NOMO-1 treated with DMSO at 0.1 percent for 48 hours (cell line): ENCODE measurements around the gene EI24.
A peak's percentile ranks its signal among the peaks of the same experiment; 100 is the strongest.

ENCODE experiments used
- DNase-seq: peaks from one replicate; lab custom pipeline; 2025; ENCODE audit not compliant: unreplicated experiment; lab: John Stamatoyannopoulos, UW

The EI24 gene

DNA sequence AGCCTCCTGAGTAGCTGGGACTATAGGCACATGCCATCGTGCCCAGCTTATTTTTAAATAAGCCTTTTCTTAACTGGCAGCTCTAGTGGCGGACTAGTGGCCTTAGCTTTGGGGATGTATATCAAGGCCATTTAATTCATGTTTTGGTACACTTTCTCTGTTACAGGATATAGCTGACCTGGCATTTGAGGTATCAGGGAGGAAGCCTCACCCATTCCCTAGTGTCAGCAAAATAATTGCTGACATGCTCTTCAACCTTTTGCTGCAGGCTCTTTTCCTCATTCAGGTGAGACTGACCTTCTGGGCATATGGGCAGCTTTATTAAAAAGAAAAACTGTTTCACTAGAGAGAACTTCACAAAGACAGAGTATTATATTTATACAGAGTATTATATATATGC, 9.5 kb downstream of the EI24 start:
- DNase-seq, result no peak

DNA sequence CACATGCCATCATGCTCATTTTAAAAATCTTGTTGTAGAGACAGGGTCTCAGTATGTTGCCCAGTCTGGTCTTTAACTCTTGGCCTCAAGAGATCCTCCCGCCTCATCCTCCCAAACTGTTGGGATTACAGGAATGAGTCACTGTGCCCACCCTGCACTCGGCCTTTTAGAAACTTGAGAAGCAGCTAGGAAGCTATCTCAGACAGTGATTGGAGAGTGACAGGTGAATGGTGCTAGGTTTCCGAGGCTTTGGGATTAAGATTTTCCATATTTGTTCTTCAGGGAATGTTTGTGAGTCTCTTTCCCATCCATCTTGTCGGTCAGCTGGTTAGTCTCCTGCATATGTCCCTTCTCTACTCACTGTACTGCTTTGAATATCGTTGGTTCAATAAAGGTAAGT, 10.5 kb downstream of the EI24 start:
- DNase-seq, result no peak

DNA sequence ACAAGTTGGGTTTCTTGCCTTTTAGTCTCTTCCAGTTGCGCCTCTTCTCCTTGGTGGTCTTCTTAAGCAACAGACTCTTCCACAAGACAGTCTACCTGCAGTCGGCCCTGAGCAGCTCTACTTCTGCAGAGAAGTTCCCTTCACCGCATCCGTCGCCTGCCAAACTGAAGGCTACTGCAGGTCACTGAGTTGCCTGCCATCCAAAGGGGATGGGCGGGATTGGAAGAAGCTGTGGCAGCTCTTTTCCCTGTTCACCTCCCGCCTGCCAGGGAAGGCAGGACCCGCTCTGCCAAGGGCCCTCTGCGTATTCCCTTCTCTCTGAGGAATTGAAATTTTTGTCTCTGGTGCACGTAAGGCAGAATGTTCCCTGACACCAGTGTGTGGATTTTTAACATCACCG, 14.2 kb downstream of the EI24 start:
- no peak for DNase-seq

DNA sequence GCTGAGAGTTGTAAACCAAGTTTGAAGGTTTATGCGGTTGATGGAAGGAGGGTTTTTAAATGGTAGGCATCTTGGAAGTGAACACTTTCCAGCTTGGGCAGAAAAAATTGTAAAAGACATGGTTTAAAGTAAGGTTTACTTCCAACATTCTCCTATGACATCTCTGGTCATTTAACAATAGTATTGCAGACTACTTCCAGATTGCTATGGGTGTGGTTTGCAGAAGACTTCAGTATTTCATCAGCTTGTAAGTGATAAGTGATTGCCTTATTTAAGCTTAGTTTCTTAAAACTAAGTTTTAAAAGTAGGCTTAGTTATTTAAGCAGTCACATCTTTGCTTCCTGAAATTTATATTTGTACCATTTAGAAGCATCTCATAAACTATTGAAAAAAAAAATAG, 16.2 kb downstream of the EI24 start:
- no peak for DNase-seq

DNA sequence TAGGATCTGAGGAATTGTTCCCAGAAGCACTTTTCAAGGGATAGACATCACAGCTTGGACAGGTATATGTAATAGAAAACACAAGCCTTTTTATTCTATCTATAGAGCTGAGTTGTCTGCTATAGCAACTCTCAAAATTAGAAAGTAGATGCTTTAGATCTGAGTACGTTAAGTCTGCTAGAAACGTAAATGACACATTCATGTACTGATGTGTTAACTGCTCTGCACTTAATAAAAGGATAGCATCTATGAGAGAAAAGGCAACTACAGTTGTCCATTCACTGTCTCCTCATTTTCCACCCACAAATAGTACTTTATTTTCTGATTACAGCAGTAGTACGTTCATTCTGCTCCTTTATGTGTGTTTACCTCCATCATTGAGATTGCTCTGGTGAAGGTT, 17.3 kb downstream of the EI24 start:
- DNase-seq, result no peak

DNA sequence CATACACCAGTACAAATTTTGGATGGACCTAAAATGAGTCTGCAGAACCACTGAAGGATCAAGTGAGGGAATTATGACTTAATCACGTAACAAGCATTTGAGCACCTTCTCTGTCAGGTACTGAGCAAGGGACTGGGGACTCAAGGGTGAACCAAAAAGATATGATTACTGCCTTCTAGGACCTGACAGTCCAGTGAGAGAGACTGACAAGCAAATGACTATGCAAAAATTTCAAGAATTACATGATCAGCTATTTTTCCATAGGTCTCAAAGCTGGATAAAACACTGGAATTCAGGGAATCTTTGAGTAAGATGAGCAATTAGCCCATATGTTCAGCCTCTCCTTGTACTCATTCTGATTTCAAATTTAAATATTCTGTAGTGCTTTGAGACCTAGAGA, 18.2 kb downstream of the EI24 start:
- DNase-seq, result no peak

DNA sequence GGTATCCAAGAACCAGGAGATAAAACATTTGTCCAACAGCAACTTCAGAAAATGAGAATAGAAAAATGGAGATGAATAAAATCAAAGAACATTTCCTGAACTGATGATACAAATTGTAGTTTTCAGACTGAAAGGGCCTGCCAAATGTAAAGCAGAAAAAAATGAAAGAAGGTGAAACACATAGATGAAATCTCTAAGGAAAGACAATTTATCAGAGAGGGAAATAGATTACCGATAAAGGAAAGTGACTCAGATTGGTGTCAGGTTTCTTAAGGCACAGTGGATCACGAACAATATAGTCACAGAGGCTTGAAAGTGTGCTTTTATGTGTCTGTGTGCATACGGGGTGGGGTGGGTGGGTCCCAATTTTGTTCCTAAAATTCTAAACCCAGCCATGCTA, 19.2 kb downstream of the EI24 start:
- DNase-seq, result no peak

DNA sequence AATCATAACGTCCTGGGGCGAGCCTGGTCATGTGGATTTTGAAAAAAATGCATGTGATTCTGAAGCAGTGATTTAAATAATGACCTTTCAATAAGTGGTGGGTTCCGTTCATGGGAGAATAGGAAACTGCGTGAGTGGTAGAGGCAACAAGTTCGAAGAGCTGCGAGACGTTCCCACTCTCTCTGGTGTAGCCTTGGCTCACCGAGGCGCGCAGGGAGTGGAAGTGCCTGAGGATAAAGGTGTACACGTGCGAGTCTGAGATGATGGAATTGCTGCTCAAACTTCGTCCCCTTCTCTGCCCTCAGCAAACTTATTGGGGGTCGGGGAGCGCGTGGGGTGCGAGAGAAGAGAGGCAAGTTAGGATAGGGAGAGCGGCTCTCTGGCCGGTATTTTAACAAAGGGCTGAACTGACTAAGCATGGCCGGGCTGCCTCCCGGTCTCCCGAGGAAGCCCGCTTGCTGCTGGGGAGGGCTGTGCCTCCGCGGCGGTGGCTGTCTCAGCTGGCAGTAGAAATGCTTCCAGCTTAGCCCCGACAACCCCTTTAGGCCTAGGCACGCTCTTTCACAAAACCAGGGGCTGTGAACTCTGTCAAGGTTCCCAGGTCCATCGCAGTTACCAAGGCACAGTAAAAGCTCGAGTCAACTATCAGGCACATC, 22.5 kb downstream of the EI24 start:
- no peak for DNase-seq

DNA sequence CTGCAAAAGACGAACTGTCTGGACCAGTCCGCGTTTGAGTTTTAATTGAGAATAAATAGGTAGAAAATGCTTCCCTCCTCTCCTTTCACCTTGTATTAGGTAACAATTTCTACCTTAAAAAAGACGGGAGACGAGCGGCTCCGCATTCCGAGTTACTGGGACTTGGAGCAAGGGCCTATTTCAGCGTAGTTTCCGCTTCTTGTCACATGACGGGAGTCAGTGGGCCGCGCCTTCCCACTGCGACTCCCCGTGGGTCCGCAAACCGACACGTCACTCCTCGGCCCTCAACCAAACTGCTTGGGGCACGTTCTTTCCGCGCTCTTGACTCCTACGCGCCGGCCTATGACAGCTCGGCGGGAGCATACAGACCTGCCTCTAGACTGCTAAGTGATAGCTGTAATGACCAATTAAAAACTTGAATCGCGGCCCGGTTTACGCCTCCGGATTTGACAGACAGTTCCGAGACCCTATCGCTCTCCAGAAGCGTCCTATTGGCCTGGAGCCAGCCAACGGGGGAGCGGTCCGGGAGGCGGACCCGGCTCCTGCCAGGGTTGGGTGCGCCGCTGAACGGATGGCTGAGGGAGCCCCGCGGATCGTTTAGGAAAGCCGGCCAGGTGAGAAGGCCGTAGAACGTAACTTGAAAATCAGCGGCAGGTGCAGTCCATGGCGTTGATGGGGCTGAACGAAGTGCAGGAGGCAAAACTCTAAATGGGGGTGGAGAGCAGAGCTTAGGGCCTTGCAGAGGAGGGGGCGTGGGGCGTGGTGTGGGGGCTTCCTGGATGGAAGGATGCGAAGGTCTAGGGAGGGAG, 23.2 kb downstream of the EI24 start, which contains the start of gene STT3A:
Gene STT3A (plus strand): TSS at position 548 of the 809 bp plus-strand sequence. CDS start 3,064 bp downstream, outside the sequence.
- peak; percentile 99 for DNase-seq

DNA sequence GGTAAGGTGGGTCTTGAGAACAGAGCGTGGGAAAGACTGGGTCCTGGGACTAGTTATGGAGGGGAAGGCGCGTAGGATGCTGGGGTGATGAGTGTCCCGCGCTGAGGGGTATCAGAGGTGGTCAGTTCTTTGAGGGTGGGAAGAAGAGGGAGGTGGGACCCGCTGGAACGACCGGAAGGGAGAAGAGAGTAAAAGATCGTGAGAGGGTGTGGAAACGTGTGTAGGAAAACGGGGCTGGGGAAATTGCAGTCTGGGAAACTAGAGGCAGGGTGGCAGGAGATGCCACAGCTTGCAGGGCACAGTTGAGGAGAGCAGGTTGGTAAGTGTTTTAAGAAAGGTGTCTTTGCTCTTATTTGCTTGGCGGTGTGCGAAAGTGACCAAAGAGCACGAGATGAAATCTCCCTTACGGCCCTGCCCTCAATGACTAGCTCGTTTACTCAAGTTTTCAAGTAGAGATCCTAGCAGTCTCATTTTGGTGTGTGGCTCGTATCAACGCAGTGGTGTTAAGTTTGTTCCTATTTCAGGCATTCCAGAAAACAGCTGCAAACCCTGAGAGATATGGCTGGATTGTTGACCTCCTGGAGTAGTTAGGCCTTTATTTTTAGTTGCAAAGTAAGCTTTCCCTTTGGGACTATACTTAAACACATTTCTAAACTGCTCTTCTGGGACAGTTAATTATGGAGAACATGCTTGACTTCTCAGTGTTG, 24.0 kb downstream of the EI24 start:
- DNase-seq, result no peak

DNA sequence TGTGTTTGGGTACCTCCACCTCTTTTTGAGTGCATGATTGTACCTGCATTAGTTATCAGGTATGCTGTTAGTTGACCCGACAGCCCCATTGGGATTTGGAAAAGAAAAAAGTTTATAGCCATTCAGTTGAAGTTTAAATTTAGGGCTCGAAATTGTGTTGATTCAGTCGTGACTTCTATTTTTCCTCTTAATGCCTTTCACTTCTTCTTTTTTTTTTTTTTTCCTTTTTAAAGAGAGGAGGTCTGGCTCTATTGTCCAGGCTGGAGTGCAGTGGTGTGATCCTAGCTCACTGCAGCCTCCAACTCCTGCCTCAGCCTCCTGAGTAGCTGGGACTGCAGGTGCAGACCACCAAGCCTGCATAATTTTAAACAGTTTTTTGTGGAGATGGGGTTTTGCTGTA, 25.7 kb downstream of the EI24 start:
- peak; percentile 53 for DNase-seq

DNA sequence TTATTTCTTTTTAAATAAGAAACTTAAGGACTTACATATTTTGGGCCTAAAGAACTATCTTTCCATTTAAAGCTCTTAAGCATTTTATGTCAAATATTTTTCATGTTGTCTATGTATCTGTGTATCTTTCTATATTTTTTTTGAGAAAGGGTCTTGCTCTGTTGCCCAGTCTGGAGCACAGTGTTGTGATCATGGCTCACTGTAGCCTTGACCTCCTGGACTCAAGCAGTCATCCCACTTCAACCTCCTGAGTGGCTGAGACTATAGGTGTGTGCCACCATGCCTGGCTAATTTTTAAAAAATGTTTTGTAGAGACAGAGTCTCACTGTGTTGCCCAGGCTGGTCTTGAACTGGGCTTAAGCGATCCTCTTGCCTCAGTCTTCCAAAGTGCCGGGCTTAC, 31.4 kb downstream of the EI24 start:
- no peak for DNase-seq

DNA sequence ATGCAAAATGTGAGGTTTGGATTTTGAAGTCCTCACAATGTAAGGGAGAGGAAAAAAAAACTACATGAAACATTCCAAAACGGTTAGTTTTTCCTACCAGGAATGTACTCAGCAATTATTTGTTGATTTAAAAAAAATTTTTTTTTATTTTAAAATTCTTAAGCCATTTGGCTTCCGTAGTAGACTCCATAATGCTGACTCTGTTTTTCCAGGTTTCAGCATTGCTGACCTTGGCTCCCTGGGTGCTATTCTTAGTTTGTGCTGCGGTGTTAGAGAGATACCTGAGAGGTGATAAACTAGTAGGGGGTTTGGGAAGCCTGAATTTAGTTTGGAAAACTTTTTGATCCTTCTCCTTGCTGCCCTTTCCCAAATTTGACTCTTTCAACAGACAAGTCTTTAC, 33.9 kb downstream of the EI24 start:
- no peak for DNase-seq

DNA sequence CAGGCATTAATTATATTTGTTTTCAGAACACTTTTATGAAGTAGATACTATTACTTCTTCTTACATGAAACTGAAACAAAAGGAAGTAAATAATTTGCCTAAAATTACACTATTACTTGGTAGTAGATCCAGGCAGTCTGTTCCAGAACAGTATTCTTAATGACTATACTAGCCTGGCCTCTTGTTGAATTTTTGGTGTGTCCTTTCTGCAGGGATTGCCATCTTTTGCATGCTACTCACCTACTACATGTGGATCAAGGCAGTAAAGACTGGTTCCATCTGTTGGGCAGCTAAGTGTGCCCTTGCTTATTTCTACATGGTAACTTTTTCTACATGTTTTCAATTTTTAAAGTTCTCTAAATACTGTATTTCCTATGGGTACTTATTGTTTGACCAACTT, 36.1 kb downstream of the EI24 start:
- no peak for DNase-seq

DNA sequence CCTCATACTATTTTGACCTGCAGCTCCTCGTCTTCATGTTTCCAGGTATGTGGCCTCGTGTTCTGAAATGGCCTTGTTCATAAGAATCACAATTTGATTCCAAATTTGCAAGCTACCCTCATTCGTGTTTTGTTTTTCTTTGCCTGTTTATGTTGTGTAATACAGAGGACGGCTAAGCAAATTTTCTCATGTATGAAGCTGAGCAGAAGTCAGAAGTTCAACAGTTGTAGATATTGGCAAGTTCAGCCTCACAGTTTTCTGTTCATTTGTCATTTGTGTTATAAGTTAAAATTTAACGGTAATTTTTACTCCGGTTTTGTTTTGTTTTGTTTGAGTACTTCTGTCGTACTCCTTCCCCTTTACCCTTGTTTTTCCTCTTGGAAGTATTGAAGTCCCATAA, 40.3 kb downstream of the EI24 start:
- DNase-seq, result no peak

DNA sequence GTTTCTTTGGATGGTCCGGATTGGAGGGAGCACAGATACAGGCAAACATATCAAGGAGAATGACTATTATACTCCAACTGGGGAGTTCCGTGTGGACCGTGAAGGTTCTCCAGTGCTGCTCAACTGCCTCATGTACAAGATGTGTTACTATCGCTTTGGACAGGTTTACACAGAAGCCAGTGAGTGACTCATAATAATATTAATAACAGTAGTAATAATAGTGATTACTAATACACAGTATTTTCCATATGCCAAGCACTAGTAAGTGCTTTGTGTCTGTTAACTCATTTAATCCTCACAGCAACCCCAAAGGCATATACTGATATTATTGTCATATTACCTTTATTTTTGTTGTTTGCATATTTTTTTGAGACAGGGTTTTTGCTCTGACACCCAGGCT, 49.1 kb downstream of the EI24 start:
- no peak for DNase-seq

DNA sequence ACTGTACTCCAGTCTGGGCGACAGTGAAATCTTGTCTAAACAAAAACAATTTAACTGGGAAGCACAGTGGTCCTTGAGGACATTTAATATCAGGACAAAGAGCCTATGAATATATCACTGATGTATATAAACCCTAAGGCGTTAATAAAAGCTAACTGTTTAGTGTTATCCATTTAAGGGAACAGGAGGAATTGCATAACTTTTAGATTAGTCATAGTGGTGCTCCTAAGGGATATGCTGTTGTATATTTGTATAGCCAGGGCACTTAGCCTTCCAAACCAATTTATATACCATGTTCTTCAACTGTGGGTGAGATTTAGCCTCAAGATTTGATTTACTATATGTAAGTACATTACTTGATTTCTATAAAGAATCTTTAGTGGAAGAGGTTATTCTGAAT, 52.7 kb downstream of the EI24 start:
- no peak for DNase-seq

DNA sequence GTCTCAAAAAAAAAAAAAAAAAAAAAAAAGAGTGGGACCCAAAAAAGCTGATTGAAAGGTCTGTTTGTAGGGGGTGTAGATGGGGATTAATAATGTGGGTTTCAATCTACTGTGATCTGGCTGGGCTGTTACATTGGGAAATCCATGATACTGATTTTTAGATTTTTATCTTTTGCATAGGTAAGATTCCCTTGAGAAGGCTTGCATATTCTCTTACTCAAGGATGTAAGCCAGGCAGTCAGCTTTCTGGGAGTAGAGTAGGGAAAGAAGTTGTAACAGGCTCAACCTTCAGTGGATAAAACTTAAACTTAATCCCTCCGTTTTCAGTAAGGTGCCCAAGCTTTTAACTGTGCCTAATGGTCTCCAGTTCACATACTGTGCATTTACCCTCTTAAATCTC, 53.8 kb downstream of the EI24 start:
- no peak for DNase-seq

DNA sequence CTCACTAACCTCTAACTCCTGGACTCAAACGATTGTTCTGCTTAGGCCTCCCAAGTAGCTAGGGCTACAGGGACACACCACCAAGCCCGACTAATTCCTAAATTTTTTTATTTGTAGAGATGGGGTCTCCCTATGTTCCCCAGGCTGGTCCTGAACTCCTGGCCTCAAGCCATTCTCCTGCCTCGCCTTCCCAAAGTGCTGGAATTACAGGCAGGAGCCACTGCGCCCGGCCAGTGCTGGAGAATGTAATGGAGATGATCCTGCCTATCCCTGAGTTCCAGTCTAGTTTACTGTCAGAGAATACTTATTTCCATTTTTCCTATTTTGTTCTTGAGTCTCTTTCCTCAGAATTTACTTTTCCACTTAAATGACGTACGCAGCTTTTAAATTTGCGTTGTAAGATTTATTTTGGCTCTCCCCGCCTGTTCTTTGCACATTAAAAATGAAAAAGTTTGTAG, 55.5 kb downstream of the EI24 start, which contains the start of gene CHEK1:
Gene CHEK1 (plus strand): TSS at position 408 of the 458 bp plus-strand sequence. CDS start 1,606 bp downstream, outside the sequence.
- no peak for DNase-seq

DNA sequence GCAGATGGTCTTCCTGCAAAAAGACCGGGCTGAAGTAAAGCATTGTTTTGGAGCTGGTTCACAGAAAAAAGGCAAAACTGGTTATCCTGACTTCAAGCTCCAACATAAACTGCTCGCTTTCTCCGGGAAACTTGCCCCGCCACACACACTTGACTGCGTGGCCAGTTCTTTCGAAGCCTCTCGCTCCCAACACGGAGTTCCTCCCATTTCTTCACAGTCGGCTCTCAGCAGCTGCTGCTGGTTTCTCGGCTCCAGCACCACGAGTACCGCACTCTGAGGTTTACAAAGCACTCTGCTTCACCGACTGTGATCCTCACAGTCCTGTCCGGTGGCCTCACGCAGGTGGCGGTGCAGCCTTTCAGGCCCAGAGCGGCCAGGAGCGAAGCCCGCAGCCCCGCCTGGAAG, 56.0 kb downstream of the EI24 start:
- DNase-seq, result peak; percentile 28

DNA sequence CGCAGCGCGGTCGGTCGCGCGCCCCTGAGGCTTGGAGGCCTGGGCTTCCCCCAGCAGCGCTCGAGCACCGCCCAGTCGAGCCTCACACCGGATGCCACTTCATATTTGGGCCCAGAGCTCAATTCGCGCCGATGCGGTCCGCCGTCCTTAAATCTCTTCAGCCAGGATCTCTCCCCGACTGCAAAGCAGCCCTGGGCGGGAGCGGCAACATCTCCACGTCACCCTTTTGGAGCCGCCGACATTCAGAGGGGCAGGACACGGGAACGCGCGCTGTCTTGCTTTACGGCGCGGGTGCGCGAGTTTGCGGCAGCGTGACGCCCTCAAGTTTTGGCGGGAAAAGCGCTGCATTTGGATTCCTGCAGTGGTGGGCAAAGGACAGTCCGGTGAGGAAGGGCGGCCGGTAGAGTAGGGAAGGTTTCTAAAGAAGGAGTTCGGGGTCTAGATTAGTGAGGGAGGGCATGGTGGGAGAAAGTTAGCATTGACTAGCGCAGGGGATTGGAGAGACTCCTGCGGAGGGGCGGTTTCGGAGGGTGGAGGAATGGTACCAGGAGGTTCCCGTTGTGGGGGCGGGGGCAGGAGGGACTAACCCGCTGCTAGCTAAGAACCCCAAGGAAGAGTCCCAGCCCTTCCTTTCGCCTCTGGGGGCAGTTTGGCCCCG, 56.5 kb downstream of the EI24 start:
- DNase-seq, result peak; percentile 84
